ENCODE data around the gene CBLB. TPM values are rescaled to one million over a fixed set of nuclear protein-coding genes. Genes with fewer than 3 reads are reported as not detected.

Gene CBLB
- total RNA-seq, 1 experiment from 2014 or later: 34.3 TPM

GRCh38 chr3:105907777-105908176, 39.0 kb upstream of the CBLB start:
- no peaks in the 10 kb centered on the region for H3K36me3 ChIP-seq (ENCODE audit: control insufficient read depth, insufficient read depth, low read length)
- H3K4me1 ChIP-seq: no peaks in the 10 kb centered on the region
- Mint-ChIP-seq H3K9me3 (ENCODE audit: unreplicated experiment) (no peaks in the 10 kb centered on the region), H3K27ac (ENCODE audit: unreplicated experiment) (no peak overlapping the region), H3K4me1 (ENCODE audit: low read depth, unreplicated experiment) (no peaks in the 10 kb centered on the region), H3K36me3 (ENCODE audit: insufficient read depth, unreplicated experiment) (no peaks in the 10 kb centered on the region), H3K4me3 (ENCODE audit: unreplicated experiment) (no peak overlapping the region), H3K27me3 (ENCODE audit: insufficient read depth, unreplicated experiment) (no peaks in the 10 kb centered on the region)
- H3K27me3 ChIP-seq (replicated peaks; ENCODE audit: control insufficient read depth, insufficient read depth, low read length): no peaks in the 10 kb centered on the region
- DNase-seq: no peak
- CTCF ChIA-PET: no interaction called here
- no TSS peak for BruUV-seq (replicated peaks)
- H3K4me3 ChIP-seq (ENCODE audit: low read depth, low read length): no peak overlapping the region
- no peak for TF ChIP-seq CTCF (IDR thresholded peaks at IDR 0.05; ENCODE audit: insufficient read depth in 1 of 2, low read depth in 1 of 2, low read length in 1 of 2, severe bottlenecking in 1 of 2, unreplicated experiment in 1 of 2)
- intact Hi-C loops (cut with micrococcal nuclease; ENCODE audit: unreplicated experiment): no loop called here
- H3K9me3 ChIP-seq: no peaks in the 10 kb centered on the region
- POLR2A ChIA-PET: no interaction called here

- Mint-ChIP-seq H3K4me3 (ENCODE audit: unreplicated experiment) (no peak overlapping the region), H3K27ac (ENCODE audit: unreplicated experiment) (no peak overlapping the region), H3K27me3 (ENCODE audit: insufficient read depth, unreplicated experiment) (no peaks in the 10 kb centered on the region), H3K4me1 (ENCODE audit: low read depth, unreplicated experiment) (no peaks in the 10 kb centered on the region), H3K36me3 (ENCODE audit: insufficient read depth, unreplicated experiment) (no peaks in the 10 kb centered on the region), H3K9me3 (ENCODE audit: unreplicated experiment) (no peaks in the 10 kb centered on the region)
- Histone ChIP-seq H3K4me1 (no peaks in the 10 kb centered on the region), H3K27me3 (replicated peaks; ENCODE audit: control insufficient read depth, insufficient read depth, low read length) (no peaks in the 10 kb centered on the region), H3K4me3 (ENCODE audit: low read depth, low read length) (no peak overlapping the region), H3K9me3 (no peaks in the 10 kb centered on the region), H3K36me3 (ENCODE audit: control insufficient read depth, insufficient read depth, low read length) (no peaks in the 10 kb centered on the region)
- CTCF ChIA-PET: no interaction called here
- no peak for DNase-seq
- BruUV-seq (replicated peaks): no TSS peak
- POLR2A ChIA-PET: no interaction called here
- no peak for TF ChIP-seq CTCF (IDR thresholded peaks at IDR 0.05; ENCODE audit: insufficient read depth in 1 of 2, low read depth in 1 of 2, low read length in 1 of 2, severe bottlenecking in 1 of 2, unreplicated experiment in 1 of 2)
- intact Hi-C loops (cut with micrococcal nuclease; ENCODE audit: unreplicated experiment): no loop called here
Observed at GRCh38 chr3:105906836-105907235, 38.0 kb upstream of the CBLB start.

- Histone ChIP-seq H3K27me3 (replicated peaks; ENCODE audit: control insufficient read depth, insufficient read depth, low read length) (no peaks in the 10 kb centered on the region), H3K4me1 (no peaks in the 10 kb centered on the region), H3K4me3 (ENCODE audit: low read depth, low read length) (no peak overlapping the region), H3K36me3 (ENCODE audit: control insufficient read depth, insufficient read depth, low read length) (no peaks in the 10 kb centered on the region), H3K9me3 (no peaks in the 10 kb centered on the region)
- Mint-ChIP-seq H3K27ac (ENCODE audit: unreplicated experiment) (no peak overlapping the region), H3K4me3 (ENCODE audit: unreplicated experiment) (no peak overlapping the region), H3K9me3 (ENCODE audit: unreplicated experiment) (no peaks in the 10 kb centered on the region), H3K36me3 (ENCODE audit: insufficient read depth, unreplicated experiment) (no peaks in the 10 kb centered on the region), H3K27me3 (ENCODE audit: insufficient read depth, unreplicated experiment) (no peaks in the 10 kb centered on the region), H3K4me1 (ENCODE audit: low read depth, unreplicated experiment) (no peaks in the 10 kb centered on the region)
- ChIA-PET CTCF (no interaction called here), POLR2A (no interaction called here)
- no peak for DNase-seq
- BruUV-seq (replicated peaks): no TSS peak
- no peak for TF ChIP-seq CTCF (IDR thresholded peaks at IDR 0.05; ENCODE audit: insufficient read depth in 1 of 2, low read depth in 1 of 2, low read length in 1 of 2, severe bottlenecking in 1 of 2, unreplicated experiment in 1 of 2)
- intact Hi-C loops (cut with micrococcal nuclease; ENCODE audit: unreplicated experiment): no loop called here
Observed at GRCh38 chr3:105906345-105906744, 37.5 kb upstream of the CBLB start.

Measured in Caco-2 (cell line).